Astrocyte (in vitro differentiated cells and primary cell): ENCODE measurements around the gene COX8A.

Source experiments
- CTCF ChIP-seq: IDR thresholded peaks from 2 replicates; pipeline ENCODE4 v1.5.1; 2011; ENCODE audit warnings: low read depth, mild to moderate bottlenecking, inconsistent platforms, low read length, moderate library complexity; ENCODE audit not compliant: insufficient read depth
- EZH2 ChIP-seq: IDR thresholded peaks from 2 replicates; pipeline ENCODE4 v1.6.1; 2012; ENCODE audit warnings: mild to moderate bottlenecking, low read length, inconsistent platforms; ENCODE audit not compliant: insufficient read depth

GRCh38 chr11:64019106-64020037, 45.0 kb downstream of the COX8A start:
- no peak for TF ChIP-seq CTCF
- TF ChIP-seq EZH2: no peak
